GM18520 (cell line): ENCODE results near the gene RIPK4.

Source experiments
- ATAC-seq: cut with Tn5 transposase; IDR thresholded peaks from one replicate; pipeline ENCODE4 v1.9.1; 2021; ENCODE audit not compliant: unreplicated experiment

Gene RIPK4

GRCh38 chr21:41766883-41767605 lies at the start of gene RIPK4:
Gene RIPK4 (minus strand): TSS chr21:41767052. CDS start chr21:41767041, 11 bp downstream.
- ATAC-seq: no peak

GRCh38 chr21:41815652-41816582 lies 49.1 kb upstream of the RIPK4 start:
- ATAC-seq: no peak

- no peak for ATAC-seq
Observed at GRCh38 chr21:41813226-41813625, 46.4 kb upstream of the RIPK4 start.

GRCh38 chr21:41812679-41813078 lies 45.8 kb upstream of the RIPK4 start:
- ATAC-seq: no peak

GRCh38 chr21:41810597-41810932 lies 43.7 kb upstream of the RIPK4 start:
- no peak for ATAC-seq

- no peak for ATAC-seq
Observed at GRCh38 chr21:41809891-41810596, 43.2 kb upstream of the RIPK4 start.

- ATAC-seq: no peak
Observed at GRCh38 chr21:41808846-41809245, 42.0 kb upstream of the RIPK4 start.

- ATAC-seq: no peak
Observed at GRCh38 chr21:41808094-41808493, 41.2 kb upstream of the RIPK4 start.

GRCh38 chr21:41806773-41807172 lies 39.9 kb upstream of the RIPK4 start:
- no peak for ATAC-seq

GRCh38 chr21:41805643-41806042 lies 38.8 kb upstream of the RIPK4 start:
- no peak for ATAC-seq

GRCh38 chr21:41805038-41805437 lies 38.2 kb upstream of the RIPK4 start:
- ATAC-seq: no peak

GRCh38 chr21:41804381-41804780 lies 37.5 kb upstream of the RIPK4 start:
- no peak for ATAC-seq

GRCh38 chr21:41803316-41803715 lies 36.5 kb upstream of the RIPK4 start:
- ATAC-seq: no peak

- ATAC-seq: no peak
Observed at GRCh38 chr21:41802684-41803083, 35.8 kb upstream of the RIPK4 start.

- no peak for ATAC-seq
Observed at GRCh38 chr21:41802198-41802584, 35.3 kb upstream of the RIPK4 start.

GRCh38 chr21:41801321-41802197 lies 34.7 kb upstream of the RIPK4 start:
- ATAC-seq: no peak

GRCh38 chr21:41800425-41801320 lies 33.8 kb upstream of the RIPK4 start:
- no peak for ATAC-seq

GRCh38 chr21:41799763-41800162 lies 32.9 kb upstream of the RIPK4 start:
- no peak for ATAC-seq

- ATAC-seq: no peak
Observed at GRCh38 chr21:41798326-41798725, 31.5 kb upstream of the RIPK4 start.
